HCT116 (cell line): Measurements from ENCODE around the gene MORN1. TPM values are rescaled to one million over a fixed set of nuclear protein-coding genes. Genes with fewer than 3 reads are reported as not detected.

Experiments used
- ATAC-seq: fragments of 200-7000 bp; cut with Tn5 transposase; 2 replicates; pipeline ENCODE4 v1.9.1; 2020; ENCODE audit warnings: mild to moderate bottlenecking, moderate library complexity
- BruUV-seq: library from RNA; stranded (reverse); fragments of 400-500 nt; replicated peaks from 2 replicates; lab custom pipeline; 2021; lab: Mats Ljungman, UMichigan
- CTCF ChIA-PET: fragments of 300-600 bp; sonication (Branson Sonifier 250); formaldehyde crosslinking; loops from one replicate; lab custom pipeline; 2021; ENCODE audit warnings: antibody characterized with exemption; lab: Charles Lee
- POLR2A ChIA-PET: fragments of 300-600, 350-600 bp; sonication (Branson Sonifier 250); formaldehyde crosslinking; loops from one replicate; lab custom pipeline; 2021; ENCODE audit warnings: antibody characterized with exemption; lab: Charles Lee
- RAD21 ChIA-PET, 2 experiments: fragments of 300-600 bp; sonication (Branson Sonifier 250); formaldehyde crosslinking; loops; one replicate each; lab custom pipeline; 2023; ENCODE audit warnings: low total read pairs in 2 of 2; ENCODE audit not compliant: uncharacterized antibody in 2 of 2, unreplicated experiment in 2 of 2, low non-redundant PET in 1 of 2; lab: Charles Lee
- DNase-seq: peaks from one replicate; pipeline ENCODE4 v3.0.0-alpha.2; 2010; ENCODE audit warnings: low read depth, low spot score
- H2AFZ ChIP-seq: fragments of 200-600 bp; shearing (Covaris generic), sonication (generic); 2 replicates; pipeline ENCODE4 v1.6.1; 2017; ENCODE audit warnings: low read depth, mixed run types, mixed read lengths, antibody characterized with exemption, low read length; ENCODE audit not compliant: poor library complexity, severe bottlenecking
- H3K27ac ChIP-seq: 2 replicates; pipeline ENCODE4 v1.5.1; 2012; ENCODE audit warnings: low read depth, low read length
- H3K27me3 ChIP-seq: fragments of 200-600 bp; sonication (generic); 2 replicates; pipeline ENCODE4 v1.6.1; 2016; ENCODE audit warnings: mixed run types, low read length, mixed read lengths; ENCODE audit not compliant: insufficient read depth
- H3K36me3 ChIP-seq, 2 experiments: fragments of 200-500 bp in 1 of 2; fragments of 200-600 bp in 1 of 2; sonication (Bioruptor generic) in 1 of 2; sonication (generic) in 1 of 2; 2 replicates each; pipeline versions ENCODE4 v1.5.1 to v1.6.1; 2014 to 2016; ENCODE audit warnings: low read length in 2 of 2, inconsistent platforms in 1 of 2, mixed read lengths in 1 of 2, mixed run types in 1 of 2; ENCODE audit not compliant: insufficient read depth in 2 of 2, control insufficient read depth in 1 of 2
- H3K4me1 ChIP-seq, 2 experiments: fragments of 200-600 bp in 1 of 2; sonication (generic) in 1 of 2; 2 replicates each; pipeline versions ENCODE4 v1.5.1 to v1.6.1; 2012 to 2017; ENCODE audit warnings: low read length in 2 of 2, inconsistent platforms in 1 of 2, mild to moderate bottlenecking in 1 of 2, mixed read lengths in 1 of 2, mixed run types in 1 of 2, moderate library complexity in 1 of 2; ENCODE audit not compliant: insufficient read depth in 2 of 2, control insufficient read depth in 1 of 2
- H3K4me2 ChIP-seq: fragments of 200-600 bp; sonication (generic); 2 replicates; pipeline ENCODE4 v1.6.1; 2017; ENCODE audit warnings: mixed run types, low read length, mixed read lengths
- H3K4me3 ChIP-seq, 2 experiments: fragments of 200-600 bp in 1 of 2; sonication (generic) in 1 of 2; replicated peaks in 1 of 2; 2 replicates each; pipeline ENCODE4 v1.5.1; 2011 to 2016; ENCODE audit warnings: low read length in 2 of 2, control low read depth in 1 of 2, low read depth in 1 of 2, mild to moderate bottlenecking in 1 of 2, mixed read lengths in 1 of 2, mixed run types in 1 of 2
- H3K79me2 ChIP-seq: fragments of 200-600 bp; sonication (generic); 2 replicates; pipeline ENCODE4 v1.6.1; 2017; ENCODE audit warnings: mild to moderate bottlenecking, mixed run types, low read length, moderate library complexity, mixed read lengths; ENCODE audit not compliant: insufficient read depth
- H3K9ac ChIP-seq: fragments of 200-600 bp; sonication (generic); 2 replicates; pipeline ENCODE4 v1.6.1; 2016; ENCODE audit warnings: low read length, mixed read lengths
- H3K9me2 ChIP-seq: fragments of 200-600 bp; sonication (generic), shearing (Covaris generic); 2 replicates; pipeline ENCODE4 v1.6.1; 2017; ENCODE audit warnings: mixed run types, mild to moderate bottlenecking, moderate library complexity; ENCODE audit not compliant: insufficient read depth
- H3K9me3 ChIP-seq, 2 experiments: fragments of 200-500 bp in 1 of 2; fragments of 200-600 bp in 1 of 2; sonication (Bioruptor generic) in 1 of 2; sonication (generic) in 1 of 2; 2 replicates each; pipeline ENCODE4 v1.6.1; 2014 to 2017; ENCODE audit warnings: low read length in 2 of 2, mixed read lengths in 2 of 2, inconsistent platforms in 1 of 2, low read depth in 1 of 2, mild to moderate bottlenecking in 1 of 2, mixed run types in 1 of 2, moderate library complexity in 1 of 2; ENCODE audit not compliant: control insufficient read depth in 1 of 2, insufficient read depth in 1 of 2
- H4K20me1 ChIP-seq: fragments of 200-600 bp; sonication (generic), shearing (Covaris generic); 2 replicates; pipeline ENCODE4 v1.6.1; 2017; ENCODE audit warnings: mixed run types, mild to moderate bottlenecking, moderate library complexity; ENCODE audit not compliant: insufficient read depth
- CBX3 ChIP-seq: IDR thresholded peaks from 2 replicates; pipeline ENCODE4 v1.6.1; 2012; ENCODE audit warnings: low read depth
- ELF1 ChIP-seq: IDR thresholded peaks from 2 replicates; pipeline ENCODE4 v1.6.1; 2012; ENCODE audit warnings: low read depth, borderline replicate concordance
- FOSL1 ChIP-seq: IDR thresholded peaks from 2 replicates; pipeline ENCODE4 v1.6.1; 2012; ENCODE audit warnings: low read depth
- POLR2AphosphoS5 ChIP-seq: IDR thresholded peaks from 2 replicates; pipeline ENCODE4 v1.6.1; 2011; ENCODE audit warnings: mild to moderate bottlenecking, low read depth, low read length, moderate library complexity
- ZFX ChIP-seq: fragments of 450-650 bp; IDR thresholded peaks from 2 replicates; pipeline ENCODE4 v1.6.1; 2017
- ZNF274 ChIP-seq: fragments of 200-500 bp; sonication (Bioruptor generic); IDR thresholded peaks from 2 replicates; pipeline ENCODE4 v1.6.1; 2014; ENCODE audit warnings: mild to moderate bottlenecking, low read depth, low read length, inconsistent platforms
- intact Hi-C: fragments of 100-400 bp; cut with micrococcal nuclease; formaldehyde crosslinking; loops from 2 replicates; pipeline ENCODE4 v1.10.0; 2022
- total RNA-seq: library from RNA; stranded (reverse); gene quantifications from one replicate; pipeline ENCODE4 v1.2.1, GENCODE V29; 2021; ENCODE audit not compliant: unreplicated experiment
- TF ChIP-seq, protein P1 (sequence below): IDR thresholded peaks from 2 replicates; pipeline ENCODE4 v1.6.1; 2012; ENCODE audit warnings: low read depth

Gene MORN1
- total RNA-seq, 1 experiment from 2014 or later: 21.4 TPM

DNA sequence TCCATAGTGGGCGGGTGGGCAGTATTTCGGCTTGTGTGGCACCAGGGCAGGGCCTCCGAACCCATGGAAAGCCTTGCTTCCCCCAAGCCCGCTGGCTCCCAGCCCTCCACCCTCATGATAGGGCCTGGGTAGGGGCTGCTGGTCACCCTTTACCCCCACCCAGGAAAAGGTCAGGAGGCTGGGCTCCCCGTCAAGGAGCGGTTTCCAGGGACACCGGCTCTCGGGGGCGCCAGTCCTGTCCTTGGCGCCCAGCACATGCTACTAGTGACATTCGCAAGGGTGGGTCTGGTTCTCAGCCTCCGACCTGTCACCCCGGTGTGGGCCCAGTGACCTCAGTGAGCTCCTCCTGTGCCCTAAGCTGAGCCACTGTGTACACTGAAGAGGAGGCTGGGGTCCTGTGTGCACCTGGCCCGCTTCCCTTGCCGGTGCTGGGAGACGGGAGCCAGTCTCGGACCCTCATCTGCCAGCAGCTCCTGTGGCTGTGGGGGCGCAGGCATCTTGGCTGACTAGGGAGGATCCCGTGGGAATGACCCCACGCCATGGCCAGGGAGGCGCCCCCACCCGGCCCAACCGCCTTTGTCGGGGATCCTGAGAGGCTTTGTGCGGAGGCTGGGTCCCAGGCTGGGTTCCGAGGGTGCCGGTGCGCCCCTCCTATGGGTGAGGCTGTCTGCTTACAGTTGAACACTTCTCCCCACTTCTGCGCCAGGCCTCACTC, 108.6 kb downstream of the MORN1 start:
- H3K27me3 ChIP-seq: no peaks in the 10 kb centered on the region
- H3K9me3 ChIP-seq: no peaks in the 10 kb centered on the region
- H3K4me1 ChIP-seq: no peaks in the 10 kb centered on the region
- TF ChIP-seq CBX3 (no peak), ZNF274 (no peak), ZFX (no peak), ELF1 (no peak), FOSL1 (no peak)
- DNase-seq: no peak
- H3K9ac ChIP-seq: no peak overlapping the region
- H3K4me2 ChIP-seq: no peak overlapping the region
- intact Hi-C loops: no loop called here
- H4K20me1 ChIP-seq: no peaks in the 10 kb centered on the region
- H3K36me3 ChIP-seq: no peaks in the 10 kb centered on the region; a peak in 1 of 4 replicates
- H3K27ac ChIP-seq: no peak overlapping the region
- ChIA-PET POLR2A (no interaction called here), CTCF (no interaction called here), RAD21 (no interaction called here)
- H3K79me2 ChIP-seq: peaks cover 79% of the 10 kb centered on the region
- no peak for ATAC-seq
- BruUV-seq: no TSS peak
- H2AFZ ChIP-seq: no peak overlapping the region
- H3K4me3 ChIP-seq: no peak overlapping the region
- no peaks in the 10 kb centered on the region for H3K9me2 ChIP-seq

DNA sequence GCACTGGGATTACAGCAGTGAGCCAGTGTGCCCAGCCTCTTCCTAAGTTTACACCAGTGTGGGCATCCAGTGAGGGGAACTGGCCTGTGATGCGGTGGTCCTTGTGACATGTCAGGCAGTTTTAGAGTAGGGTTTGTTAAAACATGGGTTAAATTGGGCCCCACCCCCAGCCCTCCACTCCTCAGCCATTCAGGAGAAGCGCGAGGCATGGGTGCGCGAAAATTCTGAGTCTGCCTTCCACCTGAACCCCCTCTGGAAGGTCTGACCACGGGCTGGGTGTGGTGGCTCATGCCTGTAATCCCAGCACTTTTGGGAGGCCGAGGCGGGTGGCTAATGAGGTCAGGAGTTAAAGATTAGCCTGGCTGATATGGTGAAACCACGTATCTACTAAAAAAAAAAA, 111.5 kb downstream of the MORN1 start:
- ATAC-seq (no peak), DNase-seq (no peak)
- intact Hi-C loops: no loop called here
- Histone ChIP-seq H2AFZ (no peak overlapping the region), H3K27ac (no peak overlapping the region), H3K27me3 (no peaks in the 10 kb centered on the region), H3K9ac (no peak overlapping the region), H3K36me3 (no peaks in the 10 kb centered on the region; a peak in 1 of 4 replicates), H4K20me1 (no peaks in the 10 kb centered on the region), H3K9me2 (no peaks in the 10 kb centered on the region), H3K4me1 (no peaks in the 10 kb centered on the region), H3K9me3 (no peaks in the 10 kb centered on the region), H3K4me3 (no peak overlapping the region), H3K79me2 (peaks cover 80% of the 10 kb centered on the region), H3K4me2 (no peak overlapping the region)
- ChIA-PET CTCF (no interaction called here), POLR2A (no interaction called here), RAD21 (no interaction called here)
- BruUV-seq: no TSS peak
- TF ChIP-seq, protein P1, sequence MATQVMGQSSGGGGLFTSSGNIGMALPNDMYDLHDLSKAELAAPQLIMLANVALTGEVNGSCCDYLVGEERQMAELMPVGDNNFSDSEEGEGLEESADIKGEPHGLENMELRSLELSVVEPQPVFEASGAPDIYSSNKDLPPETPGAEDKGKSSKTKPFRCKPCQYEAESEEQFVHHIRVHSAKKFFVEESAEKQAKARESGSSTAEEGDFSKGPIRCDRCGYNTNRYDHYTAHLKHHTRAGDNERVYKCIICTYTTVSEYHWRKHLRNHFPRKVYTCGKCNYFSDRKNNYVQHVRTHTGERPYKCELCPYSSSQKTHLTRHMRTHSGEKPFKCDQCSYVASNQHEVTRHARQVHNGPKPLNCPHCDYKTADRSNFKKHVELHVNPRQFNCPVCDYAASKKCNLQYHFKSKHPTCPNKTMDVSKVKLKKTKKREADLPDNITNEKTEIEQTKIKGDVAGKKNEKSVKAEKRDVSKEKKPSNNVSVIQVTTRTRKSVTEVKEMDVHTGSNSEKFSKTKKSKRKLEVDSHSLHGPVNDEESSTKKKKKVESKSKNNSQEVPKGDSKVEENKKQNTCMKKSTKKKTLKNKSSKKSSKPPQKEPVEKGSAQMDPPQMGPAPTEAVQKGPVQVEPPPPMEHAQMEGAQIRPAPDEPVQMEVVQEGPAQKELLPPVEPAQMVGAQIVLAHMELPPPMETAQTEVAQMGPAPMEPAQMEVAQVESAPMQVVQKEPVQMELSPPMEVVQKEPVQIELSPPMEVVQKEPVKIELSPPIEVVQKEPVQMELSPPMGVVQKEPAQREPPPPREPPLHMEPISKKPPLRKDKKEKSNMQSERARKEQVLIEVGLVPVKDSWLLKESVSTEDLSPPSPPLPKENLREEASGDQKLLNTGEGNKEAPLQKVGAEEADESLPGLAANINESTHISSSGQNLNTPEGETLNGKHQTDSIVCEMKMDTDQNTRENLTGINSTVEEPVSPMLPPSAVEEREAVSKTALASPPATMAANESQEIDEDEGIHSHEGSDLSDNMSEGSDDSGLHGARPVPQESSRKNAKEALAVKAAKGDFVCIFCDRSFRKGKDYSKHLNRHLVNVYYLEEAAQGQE: no peak
- no peak for TF ChIP-seq POLR2AphosphoS5
- TF ChIP-seq ZNF274: no peak
